IMR-90 (cell line): ENCODE results near the gene ADAMTS3. TPM values are rescaled to one million over a fixed set of nuclear protein-coding genes. Genes with fewer than 3 reads are reported as not detected.

ENCODE experiments used
- ATAC-seq: fragments of 200-7000 bp; cut with Tn5 transposase; 2 replicates; pipeline ENCODE4 v1.9.1; 2020; ENCODE audit warnings: low read depth, mild to moderate bottlenecking, moderate library complexity
- BruUV-seq: library from RNA; stranded (reverse); fragments of 400-500 nt; replicated peaks from 2 replicates; lab custom pipeline; 2021; lab: Mats Ljungman, UMichigan
- CTCF ChIA-PET: fragments of 300-600 bp; formaldehyde crosslinking; extraction: SDS; loops from one replicate; lab custom pipeline; 2021; ENCODE audit warnings: antibody characterized with exemption; lab: Yijun Ruan, JAX
- POLR2A ChIA-PET: fragments of 300-600 bp; sonication (Branson Sonifier 250); formaldehyde crosslinking; loops from one replicate; lab custom pipeline; 2022; ENCODE audit warnings: antibody characterized with exemption; ENCODE audit not compliant: unreplicated experiment; lab: Charles Lee
- DNase-seq: peaks from one replicate; pipeline ENCODE4 v3.0.0; 2013
- H2AFZ ChIP-seq: replicated peaks from 2 replicates; pipeline ENCODE3; 2013; ENCODE audit warnings: low read length, mild to moderate bottlenecking; ENCODE audit not compliant: poor library complexity
- H2AK5ac ChIP-seq: 2 replicates; pipeline ENCODE4 v1.6.1; 2013; ENCODE audit warnings: low read depth, low read length, inconsistent platforms
- H2AK9ac ChIP-seq: replicated peaks from 2 replicates; pipeline ENCODE3; 2013; ENCODE audit warnings: mild to moderate bottlenecking, low read depth, low read length, moderate library complexity; ENCODE audit not compliant: poor library complexity
- H2BK120ac ChIP-seq: 2 replicates; pipeline ENCODE4 v1.6.1; 2013; ENCODE audit warnings: low read depth, low read length, inconsistent platforms
- H2BK15ac ChIP-seq: 3 replicates; pipeline ENCODE4 v1.6.1; 2013; ENCODE audit warnings: low read depth, low read length, inconsistent platforms
- H2BK20ac ChIP-seq: 2 replicates; pipeline ENCODE4 v1.6.1; 2013; ENCODE audit warnings: low read depth, mild to moderate bottlenecking, inconsistent platforms, low read length, moderate library complexity
- H2BK5ac ChIP-seq: 2 replicates; pipeline ENCODE4 v1.6.1; 2013; ENCODE audit warnings: mild to moderate bottlenecking, low read depth, low read length, inconsistent platforms; ENCODE audit not compliant: poor library complexity, severe bottlenecking
- H3K14ac ChIP-seq: replicated peaks from 2 replicates; pipeline ENCODE4 v1.6.1; 2013; ENCODE audit warnings: low read depth, low read length, inconsistent platforms
- H3K18ac ChIP-seq: 2 replicates; pipeline ENCODE4 v1.6.1; 2013; ENCODE audit warnings: low read depth, low read length, control low read depth
- H3K23ac ChIP-seq: 2 replicates; pipeline ENCODE4 v1.6.1; 2013; ENCODE audit warnings: low read depth, low read length, inconsistent platforms
- H3K27ac ChIP-seq: 2 replicates; pipeline ENCODE4 v1.5.1; 2013; ENCODE audit warnings: mild to moderate bottlenecking, control low read depth, low read length; ENCODE audit not compliant: insufficient read depth
- H3K27me3 ChIP-seq: 2 replicates; pipeline ENCODE4 v1.6.1; 2013; ENCODE audit warnings: low read length; ENCODE audit not compliant: control insufficient read depth, insufficient read depth
- H3K36me3 ChIP-seq: 2 replicates; pipeline ENCODE4 v1.6.1; 2013; ENCODE audit warnings: low read length, mixed read lengths; ENCODE audit not compliant: control insufficient read depth, insufficient read depth
- H3K4ac ChIP-seq: 2 replicates; pipeline ENCODE4 v1.6.1; 2013; ENCODE audit warnings: low read depth, low read length, inconsistent platforms
- H3K4me1 ChIP-seq: 2 replicates; pipeline ENCODE4 v1.6.1; 2013; ENCODE audit warnings: low read length, mixed read lengths; ENCODE audit not compliant: control insufficient read depth, insufficient read depth
- H3K4me2 ChIP-seq: 2 replicates; pipeline ENCODE4 v1.6.1; 2013; ENCODE audit warnings: low read depth, mild to moderate bottlenecking, control low read depth, low read length, moderate library complexity
- H3K4me3 ChIP-seq: 2 replicates; pipeline ENCODE4 v1.5.1; 2013; ENCODE audit warnings: low read depth, mild to moderate bottlenecking, control low read depth, low read length, moderate library complexity; ENCODE audit not compliant: insufficient read depth
- H3K56ac ChIP-seq: 2 replicates; pipeline ENCODE4 v1.6.1; 2013; ENCODE audit warnings: low read length, inconsistent platforms; ENCODE audit not compliant: insufficient read depth; ENCODE audit errors: extremely low read depth
- H3K79me1 ChIP-seq, 2 experiments: 2 replicates each; pipeline ENCODE4 v1.6.1; 2013; ENCODE audit warnings: low read length in 2 of 2, inconsistent platforms in 1 of 2, low read depth in 1 of 2
- H3K9ac ChIP-seq: 2 replicates; pipeline ENCODE4 v1.6.1; 2013; ENCODE audit warnings: low read depth, low read length, control low read depth
- H3K9me1 ChIP-seq: 2 replicates; pipeline ENCODE4 v1.6.1; 2013; ENCODE audit warnings: low read length, inconsistent platforms; ENCODE audit not compliant: insufficient read depth
- H3K9me3 ChIP-seq: 2 replicates; pipeline ENCODE4 v1.6.1; 2013; ENCODE audit warnings: low read length; ENCODE audit not compliant: control insufficient read depth, insufficient read depth
- H4K20me1 ChIP-seq: 2 replicates; pipeline ENCODE4 v1.6.1; 2013; ENCODE audit warnings: low read length, inconsistent platforms; ENCODE audit not compliant: insufficient read depth
- H4K5ac ChIP-seq: 2 replicates; pipeline ENCODE4 v1.6.1; 2013; ENCODE audit warnings: mild to moderate bottlenecking, low read depth, low read length, control low read depth
- H4K8ac ChIP-seq, 2 experiments: 2 replicates each; pipeline ENCODE4 v1.6.1; 2013; ENCODE audit warnings: low read depth in 2 of 2, low read length in 2 of 2, control low read depth in 1 of 2, inconsistent platforms in 1 of 2
- H4K91ac ChIP-seq: 2 replicates; pipeline ENCODE4 v1.6.1; 2013; ENCODE audit warnings: low read depth, low read length, inconsistent platforms; ENCODE audit not compliant: insufficient read depth
- CHD1 ChIP-seq: IDR thresholded peaks from 2 replicates; pipeline ENCODE4 v1.6.1; 2012; ENCODE audit warnings: low read depth, low read length, improper control_type of control experiment
- ELK1 ChIP-seq: fragments of 150-350 bp; IDR thresholded peaks from 2 replicates; pipeline ENCODE4 v1.6.1; 2016; ENCODE audit warnings: low read depth, mild to moderate bottlenecking, low read length, moderate library complexity, borderline replicate concordance
- FOS ChIP-seq: fragments of 150-350 bp; IDR thresholded peaks from 2 replicates; pipeline ENCODE4 v1.6.1; 2016; ENCODE audit warnings: low read depth, low read length
- MAFK ChIP-seq: IDR thresholded peaks from 2 replicates; pipeline ENCODE4 v1.6.1; 2012; ENCODE audit warnings: low read depth, low read length, improper control_type of control experiment
- MAZ ChIP-seq: IDR thresholded peaks from 2 replicates; pipeline ENCODE4 v1.6.1; 2012; ENCODE audit warnings: low read depth, mild to moderate bottlenecking, low read length, improper control_type of control experiment, moderate library complexity, borderline replicate concordance
- MXI1 ChIP-seq: IDR thresholded peaks from 2 replicates; pipeline ENCODE4 v1.6.1; 2012; ENCODE audit warnings: low read depth, mild to moderate bottlenecking, low read length, moderate library complexity, borderline replicate concordance
- NFE2L2 ChIP-seq: fragments of 150-350 bp; IDR thresholded peaks from 2 replicates; pipeline ENCODE4 v1.6.1; 2016; ENCODE audit warnings: low read depth, mild to moderate bottlenecking, low read length
- POLR2A ChIP-seq: IDR thresholded peaks from 2 replicates; pipeline ENCODE4 v1.6.1; 2012; ENCODE audit warnings: mild to moderate bottlenecking, low read depth, low read length
- RAD21 ChIP-seq: IDR thresholded peaks from 2 replicates; pipeline ENCODE4 v1.6.1; 2012; ENCODE audit warnings: low read length, improper control_type of control experiment
- RCOR1 ChIP-seq: IDR thresholded peaks from 2 replicates; pipeline ENCODE4 v1.6.1; 2012; ENCODE audit warnings: mild to moderate bottlenecking, low read length, improper control_type of control experiment; ENCODE audit not compliant: insufficient replicate concordance
- RFX5 ChIP-seq: IDR thresholded peaks from 2 replicates; pipeline ENCODE4 v1.8.0; 2012; ENCODE audit warnings: low read depth, mild to moderate bottlenecking, low read length, moderate library complexity
- SMC3 ChIP-seq: fragments of 150-350 bp; IDR thresholded peaks from 2 replicates; pipeline ENCODE4 v1.6.1; 2016; ENCODE audit warnings: low read depth, mild to moderate bottlenecking, antibody characterized with exemption, low read length, moderate library complexity
- WGBS, 2 experiments: methylation state at CpG; one replicate each; pipeline versions ENCODE4 v1.1.5 to v1.1.7; 2013; ENCODE audit warnings: missing lambda C conversion rate in 2 of 2; ENCODE audit not compliant: insufficient read length in 1 of 2; ENCODE audit errors: extremely low coverage in 2 of 2; 5-methylcytosine and 5-hydroxymethylcytosine counted together
- dilution Hi-C: fragments of 300-500 bp; cut with HindIII; formaldehyde crosslinking; loops from one replicate; pipeline ENCODE4 v1.14.3; 2018; ENCODE audit warnings: low sequenced_read_pairs; ENCODE audit not compliant: unreplicated experiment
- in situ Hi-C: fragments of 300-500 bp; cut with MboI; formaldehyde crosslinking; loops from 3 replicates; pipeline ENCODE4 v1.14.3; 2019; ENCODE audit warnings: low sequenced_read_pairs, inconsistent platforms, mixed read lengths
- intact Hi-C: fragments of 100-400 bp; cut with micrococcal nuclease; formaldehyde crosslinking; loops from 2 replicates; pipeline ENCODE4 v1.10.0; 2022
- polyA plus RNA-seq, 3 experiments: library from polyadenylated mRNA; depleted of rRNA; stranded (reverse); fragments of >200 nt; gene quantifications; 2 replicates each; pipeline ENCODE4 v1.2.3, GENCODE V29; 2012; ENCODE audit warnings: low replicate concordance in 1 of 3
- total RNA-seq: library from RNA; depleted of rRNA; stranded (reverse); fragments of >200 nt; gene quantifications from 2 replicates; pipeline ENCODE4 v1.2.3, GENCODE V29; 2012
- TF ChIP-seq, protein P1 (sequence below): conservative IDR thresholded peaks from 2 replicates; pipeline ENCODE4 v1.5.1; 2012; ENCODE audit warnings: mild to moderate bottlenecking, low read depth, low read length, improper control_type of control experiment
- TF ChIP-seq, protein P2 (sequence below): fragments of 150-350 bp; IDR thresholded peaks from 2 replicates; pipeline ENCODE4 v1.6.1; 2017; ENCODE audit warnings: mild to moderate bottlenecking, antibody characterized with exemption, low read length, low read depth

ADAMTS3 gene
- total and polyA plus RNA-seq, 2 of the 4 experiments (the other 2 are of a cell fraction), result 0.68 to 2.9 TPM

DNA sequence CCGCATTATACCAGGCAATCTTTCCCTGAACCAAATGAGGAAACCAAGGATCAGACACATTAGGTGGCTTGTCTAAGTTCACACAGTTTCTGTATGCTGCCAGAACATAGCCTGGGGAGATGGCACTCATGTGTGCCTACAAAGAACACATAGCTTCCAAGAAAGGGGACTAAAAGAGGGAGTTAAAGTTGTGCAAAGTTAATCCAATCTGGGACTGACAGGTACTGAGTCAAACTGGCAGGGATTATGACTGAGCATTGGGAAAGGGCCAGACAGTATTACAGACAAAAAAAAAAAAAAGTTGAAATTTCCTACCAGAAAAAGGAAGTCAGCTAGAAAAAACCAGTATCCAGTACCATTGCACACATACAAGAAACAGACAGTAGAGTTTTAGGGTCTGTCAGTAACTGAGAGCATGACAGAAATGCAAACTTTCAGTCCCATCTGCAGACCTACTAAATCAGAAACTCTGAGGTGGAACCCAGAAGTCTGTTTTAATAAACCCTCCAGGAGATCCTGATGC lies 37.2 kb downstream of the ADAMTS3 start:
- Histone ChIP-seq H2BK15ac (no peak overlapping the region), H3K4me3 (no peak overlapping the region), H3K4me1 (no peaks in the 10 kb centered on the region), H4K5ac (no peak overlapping the region), H3K18ac (no peak overlapping the region), H3K23ac (no peak overlapping the region), H3K14ac (no peak overlapping the region), H3K27me3 (no peaks in the 10 kb centered on the region), H4K91ac (no peak overlapping the region), H4K20me1 (no peaks in the 10 kb centered on the region), H2AK9ac (no peak overlapping the region), H3K9me1 (no peaks in the 10 kb centered on the region), H2BK120ac (no peak overlapping the region), H2AFZ (no peak overlapping the region), H3K79me1 (no peaks in the 10 kb centered on the region), H3K9ac (no peak overlapping the region), H2BK20ac (no peak overlapping the region), H3K4me2 (no peak overlapping the region), H4K8ac (no peak overlapping the region), H3K36me3 (no peaks in the 10 kb centered on the region), H3K56ac (no peak overlapping the region), H2BK5ac (no peak overlapping the region), H3K27ac (no peak overlapping the region), H2AK5ac (no peak overlapping the region), H3K9me3 (no peaks in the 10 kb centered on the region), H3K4ac (no peak overlapping the region)
- BruUV-seq, result no TSS peak
- no peak for TF ChIP-seq RFX5
- TF ChIP-seq MAZ, result no peak
- no peak for TF ChIP-seq SMC3
- TF ChIP-seq, protein P1, sequence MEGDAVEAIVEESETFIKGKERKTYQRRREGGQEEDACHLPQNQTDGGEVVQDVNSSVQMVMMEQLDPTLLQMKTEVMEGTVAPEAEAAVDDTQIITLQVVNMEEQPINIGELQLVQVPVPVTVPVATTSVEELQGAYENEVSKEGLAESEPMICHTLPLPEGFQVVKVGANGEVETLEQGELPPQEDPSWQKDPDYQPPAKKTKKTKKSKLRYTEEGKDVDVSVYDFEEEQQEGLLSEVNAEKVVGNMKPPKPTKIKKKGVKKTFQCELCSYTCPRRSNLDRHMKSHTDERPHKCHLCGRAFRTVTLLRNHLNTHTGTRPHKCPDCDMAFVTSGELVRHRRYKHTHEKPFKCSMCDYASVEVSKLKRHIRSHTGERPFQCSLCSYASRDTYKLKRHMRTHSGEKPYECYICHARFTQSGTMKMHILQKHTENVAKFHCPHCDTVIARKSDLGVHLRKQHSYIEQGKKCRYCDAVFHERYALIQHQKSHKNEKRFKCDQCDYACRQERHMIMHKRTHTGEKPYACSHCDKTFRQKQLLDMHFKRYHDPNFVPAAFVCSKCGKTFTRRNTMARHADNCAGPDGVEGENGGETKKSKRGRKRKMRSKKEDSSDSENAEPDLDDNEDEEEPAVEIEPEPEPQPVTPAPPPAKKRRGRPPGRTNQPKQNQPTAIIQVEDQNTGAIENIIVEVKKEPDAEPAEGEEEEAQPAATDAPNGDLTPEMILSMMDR, result no peak
- no peak for TF ChIP-seq MAFK
- TF ChIP-seq FOS, result no peak
- TF ChIP-seq RCOR1, result no peak
- no peak for TF ChIP-seq NFE2L2
- no peak for TF ChIP-seq CHD1
- TF ChIP-seq ELK1, result no peak
- TF ChIP-seq MXI1, result no peak
- no peak for TF ChIP-seq POLR2A
- no peak for TF ChIP-seq RAD21
- TF ChIP-seq, protein P2, sequence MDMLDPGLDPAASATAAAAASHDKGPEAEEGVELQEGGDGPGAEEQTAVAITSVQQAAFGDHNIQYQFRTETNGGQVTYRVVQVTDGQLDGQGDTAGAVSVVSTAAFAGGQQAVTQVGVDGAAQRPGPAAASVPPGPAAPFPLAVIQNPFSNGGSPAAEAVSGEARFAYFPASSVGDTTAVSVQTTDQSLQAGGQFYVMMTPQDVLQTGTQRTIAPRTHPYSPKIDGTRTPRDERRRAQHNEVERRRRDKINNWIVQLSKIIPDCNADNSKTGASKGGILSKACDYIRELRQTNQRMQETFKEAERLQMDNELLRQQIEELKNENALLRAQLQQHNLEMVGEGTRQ, result no peak
- DNase-seq (no peak), ATAC-seq (no peak)
- dilution Hi-C loops, result no loop called here
- in situ Hi-C loops, result no loop called here
- no CpG with 5 or more reads among the region's 1 CpG for WGBS, 2 experiments
- intact Hi-C loops, result no loop called here
- ChIA-PET CTCF (no interaction called here), POLR2A (no interaction called here)
